ENCODE data around the gene MATCAP1.

DNA sequence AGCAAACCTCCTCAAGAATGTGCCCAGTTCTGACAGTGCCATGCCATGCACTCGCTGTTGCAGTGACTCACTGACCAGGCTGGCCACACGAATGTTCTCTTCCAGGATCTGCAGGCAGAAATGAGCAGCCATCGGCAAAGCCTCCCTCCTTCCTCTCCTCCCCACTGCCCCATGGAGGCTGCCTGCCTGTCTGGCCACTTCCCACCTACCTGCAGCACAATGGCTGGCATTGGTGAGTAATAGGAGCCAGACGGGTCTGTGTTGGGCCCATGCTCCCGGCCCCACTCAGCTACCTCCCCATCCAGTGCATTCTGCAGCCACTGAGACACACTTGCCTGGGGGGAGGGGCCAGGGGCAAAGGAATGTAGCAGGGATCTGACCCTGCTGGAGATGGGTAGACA lies 2.8 kb upstream of the MATCAP1 start:
- TF ChIP-seq NFYB (CRISPR knock-in tag; conservative IDR thresholded peaks at IDR 0.05; ENCODE audit: low read depth) (no peak), ETV6 (CRISPR knock-in tag; IDR thresholded peaks at IDR 0.05) (no peak)
- TF ChIP-seq, protein P1, sequence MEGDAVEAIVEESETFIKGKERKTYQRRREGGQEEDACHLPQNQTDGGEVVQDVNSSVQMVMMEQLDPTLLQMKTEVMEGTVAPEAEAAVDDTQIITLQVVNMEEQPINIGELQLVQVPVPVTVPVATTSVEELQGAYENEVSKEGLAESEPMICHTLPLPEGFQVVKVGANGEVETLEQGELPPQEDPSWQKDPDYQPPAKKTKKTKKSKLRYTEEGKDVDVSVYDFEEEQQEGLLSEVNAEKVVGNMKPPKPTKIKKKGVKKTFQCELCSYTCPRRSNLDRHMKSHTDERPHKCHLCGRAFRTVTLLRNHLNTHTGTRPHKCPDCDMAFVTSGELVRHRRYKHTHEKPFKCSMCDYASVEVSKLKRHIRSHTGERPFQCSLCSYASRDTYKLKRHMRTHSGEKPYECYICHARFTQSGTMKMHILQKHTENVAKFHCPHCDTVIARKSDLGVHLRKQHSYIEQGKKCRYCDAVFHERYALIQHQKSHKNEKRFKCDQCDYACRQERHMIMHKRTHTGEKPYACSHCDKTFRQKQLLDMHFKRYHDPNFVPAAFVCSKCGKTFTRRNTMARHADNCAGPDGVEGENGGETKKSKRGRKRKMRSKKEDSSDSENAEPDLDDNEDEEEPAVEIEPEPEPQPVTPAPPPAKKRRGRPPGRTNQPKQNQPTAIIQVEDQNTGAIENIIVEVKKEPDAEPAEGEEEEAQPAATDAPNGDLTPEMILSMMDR (IDR thresholded peaks at IDR 0.05), result no peak
- TF ChIP-seq, protein P2, sequence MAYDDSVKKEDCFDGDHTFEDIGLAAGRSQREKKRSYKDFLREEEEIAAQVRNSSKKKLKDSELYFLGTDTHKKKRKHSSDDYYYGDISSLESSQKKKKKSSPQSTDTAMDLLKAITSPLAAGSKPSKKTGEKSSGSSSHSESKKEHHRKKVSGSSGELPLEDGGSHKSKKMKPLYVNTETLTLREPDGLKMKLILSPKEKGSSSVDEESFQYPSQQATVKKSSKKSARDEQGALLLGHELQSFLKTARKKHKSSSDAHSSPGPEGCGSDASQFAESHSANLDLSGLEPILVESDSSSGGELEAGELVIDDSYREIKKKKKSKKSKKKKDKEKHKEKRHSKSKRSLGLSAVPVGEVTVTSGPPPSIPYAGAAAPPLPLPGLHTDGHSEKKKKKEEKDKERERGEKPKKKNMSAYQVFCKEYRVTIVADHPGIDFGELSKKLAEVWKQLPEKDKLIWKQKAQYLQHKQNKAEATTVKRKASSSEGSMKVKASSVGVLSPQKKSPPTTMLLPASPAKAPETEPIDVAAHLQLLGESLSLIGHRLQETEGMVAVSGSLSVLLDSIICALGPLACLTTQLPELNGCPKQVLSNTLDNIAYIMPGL (CRISPR knock-in tag; IDR thresholded peaks at IDR 0.05), result no peak

All from WTC11 (cell line).